ENCODE data around the gene GLOD5. TPM values are rescaled to one million over a fixed set of nuclear protein-coding genes. Genes with fewer than 3 reads are reported as not detected.

The GLOD5 gene
- not detected for total RNA-seq (2021; fragmentation: NEBNext Ultra II Directional; extraction: Animal tissue kit (Norgen Biotek cat#: 25700))
- long read RNA-seq, result 0 reads

DNA sequence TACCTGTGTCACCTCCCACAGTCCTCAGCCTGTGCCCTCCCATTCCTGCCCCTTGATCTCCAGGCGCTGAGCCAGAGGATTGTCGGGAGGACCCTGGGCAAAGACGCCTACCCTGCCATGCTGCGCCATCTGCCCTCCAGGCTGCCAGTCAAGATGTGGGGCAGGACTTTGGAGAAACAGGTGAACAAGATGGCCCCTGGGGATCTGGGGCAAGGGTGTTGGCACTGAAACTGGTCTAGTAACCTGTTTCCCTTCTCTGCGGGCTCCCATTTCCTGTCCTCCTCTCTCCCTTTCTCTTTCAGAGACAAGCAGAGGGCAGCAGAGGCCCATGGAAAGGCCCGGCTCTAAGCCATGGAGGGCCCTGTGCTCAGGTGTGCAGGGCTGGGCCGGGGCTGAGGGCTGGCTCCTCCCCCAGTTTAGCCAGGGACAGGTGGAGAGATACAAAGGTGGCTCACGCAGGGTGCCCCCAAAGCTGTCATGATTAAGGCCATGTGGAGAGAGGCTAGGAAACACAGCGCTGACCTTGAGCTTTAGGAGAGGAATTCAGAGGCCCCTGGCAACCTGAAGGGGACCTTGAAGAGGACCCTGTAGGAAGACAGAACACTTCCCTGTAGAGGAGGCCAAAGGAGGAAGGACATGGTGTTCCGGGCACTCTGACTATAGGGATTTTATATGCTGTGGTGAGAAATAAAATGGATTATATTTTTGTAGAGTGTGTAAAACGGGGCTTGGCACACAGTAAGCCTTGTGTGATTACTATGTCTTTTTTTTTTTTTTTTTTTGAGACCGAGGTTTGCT is at the start of gene GLOD5:
Gene GLOD5 (plus strand): TSS at position 74 of the 798 bp plus-strand sequence. CDS start 44 bp downstream, at position 118.
- TF ChIP-seq, protein P1, sequence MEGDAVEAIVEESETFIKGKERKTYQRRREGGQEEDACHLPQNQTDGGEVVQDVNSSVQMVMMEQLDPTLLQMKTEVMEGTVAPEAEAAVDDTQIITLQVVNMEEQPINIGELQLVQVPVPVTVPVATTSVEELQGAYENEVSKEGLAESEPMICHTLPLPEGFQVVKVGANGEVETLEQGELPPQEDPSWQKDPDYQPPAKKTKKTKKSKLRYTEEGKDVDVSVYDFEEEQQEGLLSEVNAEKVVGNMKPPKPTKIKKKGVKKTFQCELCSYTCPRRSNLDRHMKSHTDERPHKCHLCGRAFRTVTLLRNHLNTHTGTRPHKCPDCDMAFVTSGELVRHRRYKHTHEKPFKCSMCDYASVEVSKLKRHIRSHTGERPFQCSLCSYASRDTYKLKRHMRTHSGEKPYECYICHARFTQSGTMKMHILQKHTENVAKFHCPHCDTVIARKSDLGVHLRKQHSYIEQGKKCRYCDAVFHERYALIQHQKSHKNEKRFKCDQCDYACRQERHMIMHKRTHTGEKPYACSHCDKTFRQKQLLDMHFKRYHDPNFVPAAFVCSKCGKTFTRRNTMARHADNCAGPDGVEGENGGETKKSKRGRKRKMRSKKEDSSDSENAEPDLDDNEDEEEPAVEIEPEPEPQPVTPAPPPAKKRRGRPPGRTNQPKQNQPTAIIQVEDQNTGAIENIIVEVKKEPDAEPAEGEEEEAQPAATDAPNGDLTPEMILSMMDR (IDR thresholded peaks at IDR 0.05), result peak; percentile 23; the same call in 1 of the 2 replicates
- H3K27ac Mint-ChIP-seq, result no peak within 1 kb of the TSS
- H3K27me3 Mint-ChIP-seq (ENCODE audit: insufficient read depth), result peaks cover 7% of the 10 kb centered on the region
- H3K9me3 Mint-ChIP-seq, result no peaks in the 10 kb centered on the region
- H3K36me3 Mint-ChIP-seq (ENCODE audit: low read depth), result no peaks in the 10 kb centered on the region
- H3K4me1 Mint-ChIP-seq (ENCODE audit: low read depth), result no peaks in the 10 kb centered on the region
- no peak within 1 kb of the TSS for H3K4me3 Mint-ChIP-seq
- no peak for DNase-seq

DNA sequence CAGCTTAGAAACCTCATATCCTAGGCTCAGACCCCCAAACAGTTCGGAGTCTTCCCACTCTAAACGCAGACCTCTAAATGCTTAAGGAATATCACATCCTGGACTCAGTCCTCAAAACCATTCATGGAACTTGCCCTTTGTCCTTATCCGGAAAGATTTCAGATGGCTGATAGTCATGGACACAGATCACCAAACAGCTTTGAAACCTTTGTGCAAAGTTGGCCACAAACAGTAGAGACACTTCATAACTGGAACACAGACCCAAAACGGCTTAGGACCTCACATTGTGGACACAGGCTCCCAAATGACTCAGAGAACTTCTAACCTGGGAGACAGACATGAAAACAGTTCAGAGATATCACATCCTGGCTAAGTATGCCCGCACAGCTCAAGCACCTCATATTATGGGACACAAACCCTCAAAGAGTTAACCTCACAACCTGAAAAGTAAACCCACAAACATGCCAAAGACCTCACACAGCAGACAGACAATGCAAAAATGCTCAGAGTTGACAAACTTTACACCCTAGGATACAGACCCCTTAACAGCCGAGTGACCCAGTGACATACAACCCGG is 49.5 kb upstream of the GLOD5 start:
- peaks cover 22% of the 10 kb centered on the region for H3K4me1 Mint-ChIP-seq (ENCODE audit: low read depth)
- no peaks in the 10 kb centered on the region for H3K36me3 Mint-ChIP-seq (ENCODE audit: low read depth)
- H3K27ac Mint-ChIP-seq, result no peak overlapping the region
- DNase-seq, result no peak
- TF ChIP-seq, protein P1 (IDR thresholded peaks at IDR 0.05), result no peak
- no peaks in the 10 kb centered on the region for H3K9me3 Mint-ChIP-seq
- H3K4me3 Mint-ChIP-seq, result no peak overlapping the region
- H3K27me3 Mint-ChIP-seq (ENCODE audit: insufficient read depth), result peaks cover 6% of the 10 kb centered on the region

DNA sequence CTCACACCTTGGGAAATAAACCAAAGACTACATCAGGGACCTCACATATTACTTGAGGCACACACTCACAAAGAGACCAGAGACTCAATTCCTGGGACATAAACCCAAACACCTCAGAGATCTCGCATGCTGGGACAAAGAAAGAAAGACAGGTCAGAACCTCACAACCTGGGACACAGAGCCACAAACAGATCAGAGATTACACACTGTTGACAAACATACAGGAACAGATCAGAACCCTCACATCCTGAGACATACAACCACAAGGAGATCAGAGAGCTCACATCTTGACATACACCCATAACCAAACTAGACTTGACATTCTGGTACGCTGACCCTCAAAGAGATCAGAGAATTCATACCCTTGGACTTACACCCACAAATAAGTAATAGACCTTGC is 47.7 kb upstream of the GLOD5 start:
- TF ChIP-seq, protein P1 (IDR thresholded peaks at IDR 0.05), result no peak
- Mint-ChIP-seq H3K9me3 (no peaks in the 10 kb centered on the region), H3K4me1 (ENCODE audit: low read depth) (peaks cover 22% of the 10 kb centered on the region), H3K36me3 (ENCODE audit: low read depth) (no peaks in the 10 kb centered on the region), H3K4me3 (no peak overlapping the region), H3K27ac (no peak overlapping the region), H3K27me3 (ENCODE audit: insufficient read depth) (peaks cover 11% of the 10 kb centered on the region)
- DNase-seq, result no peak

DNA sequence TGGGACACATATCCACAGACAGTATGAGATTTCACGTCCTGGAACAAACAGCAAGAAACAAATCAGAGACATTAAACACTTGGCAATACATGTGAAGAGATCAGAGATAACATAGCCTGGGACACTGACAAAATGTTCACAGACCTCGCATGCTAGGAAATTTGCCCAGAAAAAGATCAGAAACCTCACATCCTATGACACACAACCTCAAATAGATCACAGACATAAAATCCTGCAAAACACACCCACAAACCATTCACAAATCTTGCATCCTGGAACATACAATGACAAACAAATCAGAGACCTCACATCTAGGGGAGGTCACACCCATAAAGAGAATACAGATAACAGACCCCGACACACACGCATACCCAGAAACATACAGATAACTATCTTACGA is 47.0 kb upstream of the GLOD5 start:
- H3K36me3 Mint-ChIP-seq (ENCODE audit: low read depth), result no peaks in the 10 kb centered on the region
- TF ChIP-seq, protein P1 (IDR thresholded peaks at IDR 0.05), result no peak

DNA sequence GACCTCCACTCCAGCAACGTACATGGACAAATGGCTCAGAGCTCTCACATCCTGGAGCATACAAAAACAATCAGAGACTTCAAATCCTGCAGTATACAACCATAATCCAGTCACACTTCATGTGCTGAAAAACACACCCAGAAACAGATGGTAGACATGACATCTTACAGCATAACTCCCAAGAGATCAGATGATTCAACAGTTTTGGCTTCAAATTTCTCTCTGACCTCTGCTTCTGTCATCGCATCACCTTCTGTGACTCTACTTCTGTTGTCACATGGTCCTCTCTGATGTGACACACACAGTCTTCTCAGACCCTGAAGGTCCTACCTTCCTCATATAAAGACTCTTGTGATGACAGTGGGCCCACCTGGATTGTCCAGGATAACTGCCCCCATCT is 46.5 kb upstream of the GLOD5 start:
- Mint-ChIP-seq H3K4me3 (no peak overlapping the region), H3K9me3 (no peaks in the 10 kb centered on the region), H3K36me3 (ENCODE audit: low read depth) (no peaks in the 10 kb centered on the region), H3K4me1 (ENCODE audit: low read depth) (peaks cover 22% of the 10 kb centered on the region), H3K27me3 (ENCODE audit: insufficient read depth) (peaks cover 11% of the 10 kb centered on the region), H3K27ac (no peak overlapping the region)
- DNase-seq, result no peak
- TF ChIP-seq, protein P1 (IDR thresholded peaks at IDR 0.05), result no peak

More for the DNA sequence above, 47.0 kb upstream of the GLOD5 start:
- no peak overlapping the region for H3K4me3 Mint-ChIP-seq
- no peaks in the 10 kb centered on the region for H3K9me3 Mint-ChIP-seq
- peaks cover 11% of the 10 kb centered on the region for H3K27me3 Mint-ChIP-seq (ENCODE audit: insufficient read depth)
- DNase-seq, result no peak
- peaks cover 22% of the 10 kb centered on the region for H3K4me1 Mint-ChIP-seq (ENCODE audit: low read depth)
- no peak overlapping the region; the same call in 1 of the 2 replicates for H3K27ac Mint-ChIP-seq
